GM13976 (cell line): Measurements from ENCODE around the gene CRB3.

Experiments
- DNase-seq: peaks from one replicate; pipeline ENCODE4 v3.0.0; 2012; ENCODE audit warnings: low spot score
- CTCF ChIP-seq: IDR thresholded peaks from 2 replicates; pipeline ENCODE4 v1.5.1; 2012; ENCODE audit warnings: borderline replicate concordance, mild to moderate bottlenecking; ENCODE audit not compliant: insufficient read depth; ENCODE audit errors: extremely low read depth, missing control alignments, control extremely low read depth
- in situ Hi-C: fragments of 300-500 bp; cut with MboI; formaldehyde crosslinking; loops from one replicate; pipeline ENCODE4 v1.12.0; 2022; ENCODE audit warnings: low sequenced_read_pairs, mixed read lengths, inconsistent platforms; ENCODE audit not compliant: unreplicated experiment

Gene CRB3

GRCh38 chr19:6473647-6474046, 9.6 kb downstream of the CRB3 start:
- in situ Hi-C loops: no loop called here
- TF ChIP-seq CTCF: no peak
- DNase-seq: no peak

GRCh38 chr19:6475321-6476108, 11.4 kb downstream of the CRB3 start:
- DNase-seq: no peak
- in situ Hi-C loops: no loop called here
- TF ChIP-seq CTCF: no peak

- no peak for TF ChIP-seq CTCF
- peak; percentile 84 for DNase-seq
- in situ Hi-C loops: no loop called here
These were observed 12.3 kb downstream of the CRB3 start for GRCh38 chr19:6476155-6476895.

GRCh38 chr19:6476896-6477431, 12.9 kb downstream of the CRB3 start:
- TF ChIP-seq CTCF: no peak
- DNase-seq: no peak
- in situ Hi-C loops: no loop called here

- no peak for DNase-seq
These were observed 14.7 kb downstream of the CRB3 start for GRCh38 chr19:6478815-6479214.

More at GRCh38 chr19:6478815-6479214, 14.7 kb downstream of the CRB3 start:
- in situ Hi-C loops: no loop called here
- TF ChIP-seq CTCF: no peak
